Thoracic aorta (tissue), 2 donors: ENCODE results near the gene NAALADL2. TPM values are rescaled to one million over a fixed set of nuclear protein-coding genes. Genes with fewer than 3 reads are reported as not detected.

Experiments used
- ATAC-seq: fragments of 150-250 bp; one replicate; pipeline ENCODE4 v1.8.0; 2017; ENCODE audit warnings: low read depth; ENCODE audit not compliant: insufficient number of reproducible peaks, low FRiP score
- DNase-seq: peaks from one replicate; pipeline ENCODE4 v3.0.0-alpha.2; 2020; ENCODE audit warnings: low spot score
- H3K27ac ChIP-seq, 2 donors: fragments of 200-600 bp; sonication (generic); 1 replicate in 1 of 2; 2 replicates in 1 of 2; pipeline ENCODE4 v1.5.1; 2016; ENCODE audit warnings: mild to moderate bottlenecking in 2 of 2, moderate library complexity in 2 of 2
- H3K27me3 ChIP-seq: fragments of 200-600 bp; sonication (generic); replicated peaks from 2 replicates; pipeline ENCODE4 v1.6.0; 2016; ENCODE audit warnings: mild to moderate bottlenecking; ENCODE audit not compliant: insufficient read depth
- H3K36me3 ChIP-seq: fragments of 200-600 bp; sonication (generic); one replicate; pipeline ENCODE4 v1.5.1; 2016
- H3K4me1 ChIP-seq, 2 donors: fragments of 200-600 bp; sonication (generic); 1 replicate in 1 of 2; 2 replicates in 1 of 2; pipeline versions ENCODE4 v1.5.1 to v1.6.0; 2016; ENCODE audit warnings: low read depth in 2 of 2, mild to moderate bottlenecking in 1 of 2; ENCODE audit not compliant: control insufficient read depth in 1 of 2
- H3K4me3 ChIP-seq: fragments of 200-600 bp; sonication (generic); 2 replicates; pipeline ENCODE4 v1.5.1; 2016; ENCODE audit warnings: mild to moderate bottlenecking
- H3K9me3 ChIP-seq: fragments of 200-600 bp; sonication (generic); 2 replicates; pipeline ENCODE4 v1.5.1; 2016
- total RNA-seq, 2 donors: library from RNA; depleted of rRNA; stranded (reverse); fragments of >200 nt; gene quantifications; one replicate each; pipeline versions ENCODE4 v1.1.0 to v1.2.3, GENCODE V29; 2016
- TF ChIP-seq, protein P1 (sequence below): fragments of 200-600 bp; sonication (generic); IDR thresholded peaks from one replicate; pipeline ENCODE4 v1.5.1; 2019; ENCODE audit warnings: antibody characterized with exemption

The NAALADL2 gene
- total RNA-seq, 2 donors from 2014 or later = 12.9 to 21.0 TPM

DNA sequence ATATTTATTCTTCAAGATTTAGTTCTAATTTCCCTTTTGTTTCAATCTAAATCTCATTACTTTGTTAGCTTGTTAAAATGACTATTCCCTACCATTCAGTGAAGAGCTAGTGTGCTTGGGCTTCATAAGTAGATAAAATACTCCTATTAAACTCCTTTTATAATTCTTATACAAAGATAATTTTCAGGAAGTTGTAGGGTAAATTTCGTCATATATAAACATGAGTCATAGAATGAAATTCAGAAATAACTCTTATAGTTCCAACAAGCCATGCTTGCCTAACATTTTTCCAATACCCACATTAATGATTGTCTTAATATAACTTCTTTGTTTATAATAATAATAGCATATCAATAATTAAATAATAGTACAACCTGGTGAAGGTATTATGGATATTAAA lies 407.3 kb downstream of the NAALADL2 start:
- TF ChIP-seq, protein P1, sequence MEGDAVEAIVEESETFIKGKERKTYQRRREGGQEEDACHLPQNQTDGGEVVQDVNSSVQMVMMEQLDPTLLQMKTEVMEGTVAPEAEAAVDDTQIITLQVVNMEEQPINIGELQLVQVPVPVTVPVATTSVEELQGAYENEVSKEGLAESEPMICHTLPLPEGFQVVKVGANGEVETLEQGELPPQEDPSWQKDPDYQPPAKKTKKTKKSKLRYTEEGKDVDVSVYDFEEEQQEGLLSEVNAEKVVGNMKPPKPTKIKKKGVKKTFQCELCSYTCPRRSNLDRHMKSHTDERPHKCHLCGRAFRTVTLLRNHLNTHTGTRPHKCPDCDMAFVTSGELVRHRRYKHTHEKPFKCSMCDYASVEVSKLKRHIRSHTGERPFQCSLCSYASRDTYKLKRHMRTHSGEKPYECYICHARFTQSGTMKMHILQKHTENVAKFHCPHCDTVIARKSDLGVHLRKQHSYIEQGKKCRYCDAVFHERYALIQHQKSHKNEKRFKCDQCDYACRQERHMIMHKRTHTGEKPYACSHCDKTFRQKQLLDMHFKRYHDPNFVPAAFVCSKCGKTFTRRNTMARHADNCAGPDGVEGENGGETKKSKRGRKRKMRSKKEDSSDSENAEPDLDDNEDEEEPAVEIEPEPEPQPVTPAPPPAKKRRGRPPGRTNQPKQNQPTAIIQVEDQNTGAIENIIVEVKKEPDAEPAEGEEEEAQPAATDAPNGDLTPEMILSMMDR = no peak
- Histone ChIP-seq H3K9me3 (no peaks in the 10 kb centered on the region), H3K4me1 (peaks cover 4 to 6% of the 10 kb centered on the region in 2 donors), H3K27me3 (no peaks in the 10 kb centered on the region), H3K27ac (no peak overlapping the region), H3K4me3 (no peak overlapping the region), H3K36me3 (no peaks in the 10 kb centered on the region)
- ATAC-seq = no peak
- DNase-seq = no peak

DNA sequence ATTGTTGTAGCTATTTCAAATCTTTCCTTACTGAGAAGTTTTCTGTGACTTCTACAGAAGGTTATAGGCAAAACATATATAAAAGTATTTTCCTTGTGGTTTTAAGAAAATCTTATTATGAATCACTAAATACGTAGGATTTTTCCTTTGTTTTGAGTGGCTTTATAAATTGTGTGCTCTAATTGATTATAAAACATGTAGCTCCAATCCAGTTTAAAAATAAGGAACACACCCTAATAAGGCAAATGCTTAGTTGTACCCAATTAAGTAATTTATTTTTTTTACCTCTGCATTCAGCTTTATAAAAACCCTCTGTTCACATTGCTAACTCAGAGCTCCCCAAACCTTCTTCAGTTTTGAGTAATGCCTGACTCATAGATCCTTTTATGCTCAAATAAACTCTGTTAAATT lies 408.0 kb downstream of the NAALADL2 start:
- TF ChIP-seq, protein P1 = no peak
- no peaks in the 10 kb centered on the region for H3K9me3 ChIP-seq
- DNase-seq = no peak

DNA sequence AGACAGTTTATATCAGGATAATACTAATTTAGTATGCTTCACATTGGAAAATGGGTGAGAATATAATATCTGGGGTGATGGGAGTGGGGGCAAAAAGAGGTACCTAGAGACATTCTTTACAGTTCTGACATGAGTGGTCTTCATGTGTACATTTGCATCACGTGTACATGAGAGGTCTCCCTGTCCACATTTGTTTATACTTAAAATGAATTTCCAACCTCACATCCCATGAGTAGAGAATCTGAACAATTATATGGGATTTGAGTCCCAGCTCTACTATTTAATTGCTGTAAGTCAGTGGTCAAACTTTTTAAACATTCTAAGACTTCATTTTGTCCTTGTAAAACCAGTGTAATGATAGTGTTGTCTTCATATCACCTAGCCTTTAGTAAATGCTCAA lies 408.4 kb downstream of the NAALADL2 start:
- ATAC-seq (no peak), DNase-seq (no peak)
- H3K27ac ChIP-seq = no peak overlapping the region
- H3K27me3 ChIP-seq = no peaks in the 10 kb centered on the region
- no peaks in the 10 kb centered on the region for H3K36me3 ChIP-seq
- H3K4me1 ChIP-seq = peaks cover 4 to 6% of the 10 kb centered on the region in 2 donors
- TF ChIP-seq, protein P1 = no peak
- no peak overlapping the region for H3K4me3 ChIP-seq
- no peaks in the 10 kb centered on the region for H3K9me3 ChIP-seq

More for the DNA sequence above, 408.0 kb downstream of the NAALADL2 start:
- H3K36me3 ChIP-seq = no peaks in the 10 kb centered on the region
- H3K4me1 ChIP-seq = peaks cover 4 to 6% of the 10 kb centered on the region in 2 donors
- ATAC-seq = no peak
- H3K27ac ChIP-seq = no peak overlapping the region
- H3K27me3 ChIP-seq = no peaks in the 10 kb centered on the region
- no peak overlapping the region for H3K4me3 ChIP-seq

DNA sequence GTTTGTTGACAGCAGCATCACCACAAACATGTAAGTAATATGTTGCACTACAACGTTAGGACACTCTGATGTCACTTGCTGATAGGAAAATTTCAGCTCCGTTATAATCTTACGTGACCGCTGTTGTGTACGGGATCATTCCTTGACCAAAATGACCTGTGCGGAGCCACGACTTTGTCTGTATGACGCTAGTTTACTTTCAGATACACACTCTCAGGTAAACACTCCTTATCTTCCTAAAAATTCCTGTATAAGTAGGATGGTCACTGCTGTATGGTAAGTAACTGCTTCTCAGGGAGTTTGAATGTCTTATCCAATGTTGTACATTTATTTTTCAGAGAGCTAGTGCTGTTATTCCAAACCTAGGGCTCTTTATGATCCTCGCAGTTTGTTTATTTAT lies 410.3 kb downstream of the NAALADL2 start:
- no peaks in the 10 kb centered on the region for H3K9me3 ChIP-seq
- DNase-seq = no peak
- H3K4me3 ChIP-seq = no peak overlapping the region
- H3K27ac ChIP-seq = no peak overlapping the region
- peaks cover 0 to 4% of the 10 kb centered on the region in 2 donors for H3K4me1 ChIP-seq
- H3K36me3 ChIP-seq = no peaks in the 10 kb centered on the region
- no peak for ATAC-seq
- no peaks in the 10 kb centered on the region for H3K27me3 ChIP-seq
- TF ChIP-seq, protein P1 = no peak

- no peak overlapping the region for H3K27ac ChIP-seq
- TF ChIP-seq, protein P1 = no peak
- H3K27me3 ChIP-seq = no peaks in the 10 kb centered on the region
- no peak for DNase-seq
- peaks cover 0 to 4% of the 10 kb centered on the region in 2 donors for H3K4me1 ChIP-seq
- no peak for ATAC-seq
- H3K4me3 ChIP-seq = no peak overlapping the region
- no peaks in the 10 kb centered on the region for H3K9me3 ChIP-seq
- H3K36me3 ChIP-seq = no peaks in the 10 kb centered on the region
Measured at GRCh38 chr3:175270198-175270837, 411.2 kb downstream of the NAALADL2 start.
